ENCODE measurements around the gene VWA2.

DNA sequence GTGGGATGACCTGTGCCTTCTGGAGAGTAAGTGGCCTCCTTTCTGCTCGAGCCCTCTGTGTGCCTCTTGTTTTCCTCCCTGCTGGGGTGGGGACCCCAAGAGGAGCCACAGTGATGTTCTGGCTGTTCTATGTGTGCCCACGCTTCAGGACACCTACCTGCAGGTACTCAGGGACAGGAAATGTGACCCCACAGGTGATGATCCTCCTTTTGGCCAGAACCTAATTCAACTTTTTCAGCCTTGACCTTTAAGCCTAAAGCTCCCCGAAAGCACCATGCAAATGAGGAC is 70.3 kb downstream of the VWA2 start:
- no peak for TF ChIP-seq POLR2AphosphoS5 (IDR thresholded peaks at IDR 0.05)
- TF ChIP-seq, protein P1, sequence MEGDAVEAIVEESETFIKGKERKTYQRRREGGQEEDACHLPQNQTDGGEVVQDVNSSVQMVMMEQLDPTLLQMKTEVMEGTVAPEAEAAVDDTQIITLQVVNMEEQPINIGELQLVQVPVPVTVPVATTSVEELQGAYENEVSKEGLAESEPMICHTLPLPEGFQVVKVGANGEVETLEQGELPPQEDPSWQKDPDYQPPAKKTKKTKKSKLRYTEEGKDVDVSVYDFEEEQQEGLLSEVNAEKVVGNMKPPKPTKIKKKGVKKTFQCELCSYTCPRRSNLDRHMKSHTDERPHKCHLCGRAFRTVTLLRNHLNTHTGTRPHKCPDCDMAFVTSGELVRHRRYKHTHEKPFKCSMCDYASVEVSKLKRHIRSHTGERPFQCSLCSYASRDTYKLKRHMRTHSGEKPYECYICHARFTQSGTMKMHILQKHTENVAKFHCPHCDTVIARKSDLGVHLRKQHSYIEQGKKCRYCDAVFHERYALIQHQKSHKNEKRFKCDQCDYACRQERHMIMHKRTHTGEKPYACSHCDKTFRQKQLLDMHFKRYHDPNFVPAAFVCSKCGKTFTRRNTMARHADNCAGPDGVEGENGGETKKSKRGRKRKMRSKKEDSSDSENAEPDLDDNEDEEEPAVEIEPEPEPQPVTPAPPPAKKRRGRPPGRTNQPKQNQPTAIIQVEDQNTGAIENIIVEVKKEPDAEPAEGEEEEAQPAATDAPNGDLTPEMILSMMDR (IDR thresholded peaks at IDR 0.05), result no peak
